ENCODE data around the gene ATP1B1. TPM values are rescaled to one million over a fixed set of nuclear protein-coding genes. Genes with fewer than 3 reads are reported as not detected.

ATP1B1 gene
- total and polyA plus RNA-seq, 8 donors: 93.4 to 213 (median 166) TPM

GRCh38 chr1:169117014-169117413, 10.5 kb downstream of the ATP1B1 start:
- 52 to 57% methylated on average over 2 of the region's 2 CpGs for WGBS, 2 donors
- no peak for ATAC-seq
- peak overlapping the region in 3 of 4 donors; percentile 54 to 98 (median 97) for H3K27ac ChIP-seq
- H3K36me3 ChIP-seq: peaks cover 0 to 34% (median 7%) of the 10 kb centered on the region in 3 donors
- H3K27me3 ChIP-seq: no peaks in the 10 kb centered on the region
- no peak for DNase-seq
- TF ChIP-seq, protein P1, sequence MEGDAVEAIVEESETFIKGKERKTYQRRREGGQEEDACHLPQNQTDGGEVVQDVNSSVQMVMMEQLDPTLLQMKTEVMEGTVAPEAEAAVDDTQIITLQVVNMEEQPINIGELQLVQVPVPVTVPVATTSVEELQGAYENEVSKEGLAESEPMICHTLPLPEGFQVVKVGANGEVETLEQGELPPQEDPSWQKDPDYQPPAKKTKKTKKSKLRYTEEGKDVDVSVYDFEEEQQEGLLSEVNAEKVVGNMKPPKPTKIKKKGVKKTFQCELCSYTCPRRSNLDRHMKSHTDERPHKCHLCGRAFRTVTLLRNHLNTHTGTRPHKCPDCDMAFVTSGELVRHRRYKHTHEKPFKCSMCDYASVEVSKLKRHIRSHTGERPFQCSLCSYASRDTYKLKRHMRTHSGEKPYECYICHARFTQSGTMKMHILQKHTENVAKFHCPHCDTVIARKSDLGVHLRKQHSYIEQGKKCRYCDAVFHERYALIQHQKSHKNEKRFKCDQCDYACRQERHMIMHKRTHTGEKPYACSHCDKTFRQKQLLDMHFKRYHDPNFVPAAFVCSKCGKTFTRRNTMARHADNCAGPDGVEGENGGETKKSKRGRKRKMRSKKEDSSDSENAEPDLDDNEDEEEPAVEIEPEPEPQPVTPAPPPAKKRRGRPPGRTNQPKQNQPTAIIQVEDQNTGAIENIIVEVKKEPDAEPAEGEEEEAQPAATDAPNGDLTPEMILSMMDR (IDR thresholded peaks at IDR 0.05): no peak
- intact Hi-C loops (cut with DNase I): no loop called here
- H3K9me3 ChIP-seq: no peaks in the 10 kb centered on the region
- peaks cover 9 to 50% (median 18%) of the 10 kb centered on the region in 3 donors for H3K4me1 ChIP-seq
- peak overlapping the region in 1 of 4 donors; percentile 14 for H3K4me3 ChIP-seq
- no peak for FAIRE-seq

- DNase-seq: no peak
- H3K27me3 ChIP-seq: no peaks in the 10 kb centered on the region
- FAIRE-seq: no peak
- no peak for ATAC-seq
- intact Hi-C loops (cut with DNase I): no loop called here
- no peak overlapping the region for H3K4me3 ChIP-seq
- TF ChIP-seq, protein P1 (IDR thresholded peaks at IDR 0.05): no peak
- H3K36me3 ChIP-seq: peaks cover 0 to 32% (median 7%) of the 10 kb centered on the region in 3 donors
- 82 to 87% methylated on average over 1 of the region's 1 CpG for WGBS, 2 donors
- peaks cover 3 to 45% (median 15%) of the 10 kb centered on the region in 3 donors for H3K4me1 ChIP-seq
- H3K9me3 ChIP-seq: no peaks in the 10 kb centered on the region
- peak overlapping the region in 2 of 4 donors; percentile 97 to 98 for H3K27ac ChIP-seq
These were observed 11.1 kb downstream of the ATP1B1 start for GRCh38 chr1:169117599-169117998.

GRCh38 chr1:169118227-169118626, 11.7 kb downstream of the ATP1B1 start:
- 62 to 71% methylated on average over 4 of the region's 4 CpGs for WGBS, 2 donors
- no peak for ATAC-seq
- DNase-seq: no peak
- peaks cover 0 to 26% (median 6%) of the 10 kb centered on the region in 3 donors for H3K36me3 ChIP-seq
- intact Hi-C loops (cut with DNase I): no loop called here
- H3K27me3 ChIP-seq: no peaks in the 10 kb centered on the region
- no peaks in the 10 kb centered on the region for H3K9me3 ChIP-seq
- FAIRE-seq: no peak
- H3K4me1 ChIP-seq: peaks cover 0 to 38% (median 15%) of the 10 kb centered on the region in 3 donors
- no peak overlapping the region for H3K4me3 ChIP-seq
- TF ChIP-seq, protein P1 (IDR thresholded peaks at IDR 0.05): no peak
- H3K27ac ChIP-seq: peak overlapping the region in 2 of 4 donors; percentile 97 to 98

DNA sequence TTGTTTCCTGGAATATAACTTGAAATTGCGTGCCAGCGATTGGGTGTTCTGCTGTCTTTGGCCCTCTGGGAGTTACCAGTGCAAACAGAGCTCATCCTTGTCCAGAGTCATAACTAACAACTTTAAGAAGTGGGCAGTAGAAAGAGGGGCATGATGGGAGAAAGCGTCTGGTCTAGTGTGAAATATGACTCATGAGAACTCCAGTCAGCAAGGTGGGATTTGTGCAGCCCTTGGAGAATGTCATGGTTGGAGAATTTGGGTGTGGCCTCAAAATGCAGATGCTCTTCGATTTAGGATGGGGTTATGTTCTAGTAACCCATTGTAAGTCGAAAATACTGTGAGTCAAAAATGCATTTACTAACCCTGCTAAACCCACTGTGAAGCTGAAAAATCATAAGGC, 12.9 kb downstream of the ATP1B1 start:
- peak overlapping the region in 2 of 4 donors; percentile 21 to 98 for H3K27ac ChIP-seq

GRCh38 chr1:169120066-169120465, 13.6 kb downstream of the ATP1B1 start:
- Histone ChIP-seq H3K36me3 (peaks cover 0 to 19% (median 0%) of the 10 kb centered on the region in 3 donors), H3K27me3 (no peaks in the 10 kb centered on the region), H3K4me1 (peaks cover 7 to 43% (median 23%) of the 10 kb centered on the region in 3 donors), H3K9me3 (no peaks in the 10 kb centered on the region), H3K4me3 (no peak overlapping the region), H3K27ac (peak overlapping the region in 2 of 4 donors; percentile 21 to 98)
- 59% methylated on average over 5 of the region's 5 CpGs for WGBS, 2 donors
- FAIRE-seq (no peak), DNase-seq (no peak), ATAC-seq (no peak)
- intact Hi-C loops (cut with DNase I): loop anchor here in 1 of 3 donors (10.0 kb wide), 1 partner anchor 515 kb away; no protein-coding TSS in a partner anchor
- TF ChIP-seq, protein P1 (IDR thresholded peaks at IDR 0.05): no peak

More for the DNA sequence above, 12.9 kb downstream of the ATP1B1 start:
- Histone ChIP-seq H3K4me3 (no peak overlapping the region), H3K27me3 (no peaks in the 10 kb centered on the region), H3K4me1 (peaks cover 7 to 44% (median 22%) of the 10 kb centered on the region in 3 donors), H3K9me3 (no peaks in the 10 kb centered on the region), H3K36me3 (peaks cover 0 to 17% (median 0%) of the 10 kb centered on the region in 3 donors)
- 53 to 68% methylated on average over 5 of the region's 5 CpGs for WGBS, 2 donors
- ATAC-seq (no peak), FAIRE-seq (no peak), DNase-seq (no peak)
- intact Hi-C loops (cut with DNase I): no loop called here
- TF ChIP-seq, protein P1 (IDR thresholded peaks at IDR 0.05): no peak

All from pancreas (tissue), 10 donors.